Endodermal cell (in vitro differentiated cells): ENCODE measurements around the gene SCNN1A. TPM values are rescaled to one million over a fixed set of nuclear protein-coding genes. Genes with fewer than 3 reads are reported as not detected.

ENCODE experiments used
- DNase-seq: peaks from one replicate; pipeline ENCODE4 v3.0.0-alpha.2; 2017
- H3K27ac ChIP-seq: 2 replicates; pipeline ENCODE4 v1.5.1; 2013; ENCODE audit warnings: mild to moderate bottlenecking, low read depth, low read length, moderate library complexity
- H3K27me3 ChIP-seq: 2 replicates; pipeline ENCODE4 v1.6.1; 2013; ENCODE audit warnings: mild to moderate bottlenecking, low read length, moderate library complexity; ENCODE audit not compliant: insufficient read depth, control insufficient read depth, poor library complexity, severe bottlenecking
- H3K36me3 ChIP-seq: 2 replicates; pipeline ENCODE4 v1.7.0; 2013; ENCODE audit warnings: mild to moderate bottlenecking, low read length, moderate library complexity; ENCODE audit not compliant: control insufficient read depth, insufficient read depth
- H3K4me1 ChIP-seq: one replicate; pipeline ENCODE4 v1.7.0; 2013; ENCODE audit warnings: low read length; ENCODE audit not compliant: control insufficient read depth, insufficient read depth
- H3K4me3 ChIP-seq: 2 replicates; pipeline ENCODE4 v1.5.1; 2013; ENCODE audit warnings: mild to moderate bottlenecking, low read length, moderate library complexity
- H3K9ac ChIP-seq: 2 replicates; pipeline ENCODE4 v1.6.1; 2013; ENCODE audit warnings: mild to moderate bottlenecking, low read length, moderate library complexity; ENCODE audit not compliant: poor library complexity, severe bottlenecking; ENCODE audit errors: extremely low read depth
- H3K9me3 ChIP-seq: 2 replicates; pipeline ENCODE4 v1.6.1; 2013; ENCODE audit warnings: mild to moderate bottlenecking, low read length, moderate library complexity; ENCODE audit not compliant: control insufficient read depth
- H3K27ac Mint-ChIP-seq: 2 replicates; pipeline ENCODE4 v1.8.0; 2020; ENCODE audit warnings: mixed read lengths
- H3K27me3 Mint-ChIP-seq: 2 replicates; pipeline ENCODE4 v1.8.0; 2021; ENCODE audit warnings: mild to moderate bottlenecking, mixed read lengths; ENCODE audit not compliant: insufficient read depth
- H3K36me3 Mint-ChIP-seq: 2 replicates; pipeline ENCODE4 v1.8.0; 2020; ENCODE audit warnings: low read depth, mixed read lengths
- H3K4me1 Mint-ChIP-seq: 2 replicates; pipeline ENCODE4 v1.8.0; 2020; ENCODE audit warnings: mixed read lengths
- H3K4me3 Mint-ChIP-seq: 2 replicates; pipeline ENCODE4 v1.8.0; 2020; ENCODE audit warnings: mild to moderate bottlenecking, moderate library complexity, mixed read lengths
- H3K9me3 Mint-ChIP-seq: 2 replicates; pipeline ENCODE4 v1.8.0; 2020; ENCODE audit warnings: mild to moderate bottlenecking, mixed read lengths
- WGBS, 2 experiments: methylation state at CpG; one replicate each; pipeline versions ENCODE4 v1.1.5 to v1.1.7; 2013; ENCODE audit warnings: missing lambda C conversion rate in 2 of 2, mixed read lengths in 1 of 2; ENCODE audit not compliant: insufficient coverage in 1 of 2, insufficient read length in 1 of 2; 5-methylcytosine and 5-hydroxymethylcytosine counted together
- total RNA-seq, 2 donors: library from RNA; stranded (reverse); fragmentation: NEBNext Ultra II Directional in 1 of 2; extraction: Animal tissue kit (Norgen Biotek cat#: 25700) in 1 of 2; gene quantifications; 2 replicates in 1 of 2; 3 replicates in 1 of 2; pipeline ENCODE4 v1.2.1, GENCODE V29; 2021
- TF ChIP-seq, protein P1 (sequence below): fragments of 200-600 bp; sonication (generic); conservative IDR thresholded peaks from 2 replicates; pipeline ENCODE4 v1.5.0; 2021; ENCODE audit warnings: antibody characterized with exemption, mild to moderate bottlenecking

SCNN1A gene
- total RNA-seq, 2 donors from 2014 or later, result 32.1 to 87.7 TPM

DNA sequence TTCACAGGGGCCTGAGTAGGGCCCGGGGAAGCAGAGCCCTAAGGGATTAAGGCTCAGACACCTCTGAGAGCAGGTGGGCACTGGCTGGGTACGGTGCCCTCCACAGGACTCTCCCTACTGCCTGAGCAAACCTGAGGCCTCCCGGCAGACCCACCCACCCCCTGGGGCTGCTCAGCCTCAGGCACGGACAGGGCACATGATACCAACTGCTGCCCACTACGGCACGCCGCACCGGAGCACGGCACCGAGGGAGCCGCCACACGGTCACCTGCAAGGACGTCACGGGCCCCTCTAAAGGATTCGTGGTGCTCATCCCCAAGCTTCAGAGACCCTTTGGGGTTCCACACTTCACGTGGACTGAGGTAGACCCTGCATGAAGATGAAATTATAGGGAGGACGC lies 15.7 kb upstream of the SCNN1A start:
- TF ChIP-seq, protein P1, sequence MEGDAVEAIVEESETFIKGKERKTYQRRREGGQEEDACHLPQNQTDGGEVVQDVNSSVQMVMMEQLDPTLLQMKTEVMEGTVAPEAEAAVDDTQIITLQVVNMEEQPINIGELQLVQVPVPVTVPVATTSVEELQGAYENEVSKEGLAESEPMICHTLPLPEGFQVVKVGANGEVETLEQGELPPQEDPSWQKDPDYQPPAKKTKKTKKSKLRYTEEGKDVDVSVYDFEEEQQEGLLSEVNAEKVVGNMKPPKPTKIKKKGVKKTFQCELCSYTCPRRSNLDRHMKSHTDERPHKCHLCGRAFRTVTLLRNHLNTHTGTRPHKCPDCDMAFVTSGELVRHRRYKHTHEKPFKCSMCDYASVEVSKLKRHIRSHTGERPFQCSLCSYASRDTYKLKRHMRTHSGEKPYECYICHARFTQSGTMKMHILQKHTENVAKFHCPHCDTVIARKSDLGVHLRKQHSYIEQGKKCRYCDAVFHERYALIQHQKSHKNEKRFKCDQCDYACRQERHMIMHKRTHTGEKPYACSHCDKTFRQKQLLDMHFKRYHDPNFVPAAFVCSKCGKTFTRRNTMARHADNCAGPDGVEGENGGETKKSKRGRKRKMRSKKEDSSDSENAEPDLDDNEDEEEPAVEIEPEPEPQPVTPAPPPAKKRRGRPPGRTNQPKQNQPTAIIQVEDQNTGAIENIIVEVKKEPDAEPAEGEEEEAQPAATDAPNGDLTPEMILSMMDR, result no peak
- WGBS, 2 experiments, result 94 to 95% methylated on average over 12 to 17 of the region's 17 CpGs
- Histone ChIP-seq H3K36me3 (no peaks in the 10 kb centered on the region), H3K9me3 (no peaks in the 10 kb centered on the region), H3K27me3 (no peaks in the 10 kb centered on the region), H3K9ac (no peak overlapping the region), H3K27ac (no peak overlapping the region), H3K4me1 (no peaks in the 10 kb centered on the region), H3K4me3 (no peak overlapping the region)
- no peaks in the 10 kb centered on the region for H3K36me3 Mint-ChIP-seq
- H3K4me3 Mint-ChIP-seq, result no peak overlapping the region
- no peaks in the 10 kb centered on the region for H3K9me3 Mint-ChIP-seq
- H3K4me1 Mint-ChIP-seq, result peaks cover 8% of the 10 kb centered on the region
- no peak for DNase-seq
- H3K27ac Mint-ChIP-seq, result no peak overlapping the region
- H3K27me3 Mint-ChIP-seq, result peaks cover 2% of the 10 kb centered on the region

DNA sequence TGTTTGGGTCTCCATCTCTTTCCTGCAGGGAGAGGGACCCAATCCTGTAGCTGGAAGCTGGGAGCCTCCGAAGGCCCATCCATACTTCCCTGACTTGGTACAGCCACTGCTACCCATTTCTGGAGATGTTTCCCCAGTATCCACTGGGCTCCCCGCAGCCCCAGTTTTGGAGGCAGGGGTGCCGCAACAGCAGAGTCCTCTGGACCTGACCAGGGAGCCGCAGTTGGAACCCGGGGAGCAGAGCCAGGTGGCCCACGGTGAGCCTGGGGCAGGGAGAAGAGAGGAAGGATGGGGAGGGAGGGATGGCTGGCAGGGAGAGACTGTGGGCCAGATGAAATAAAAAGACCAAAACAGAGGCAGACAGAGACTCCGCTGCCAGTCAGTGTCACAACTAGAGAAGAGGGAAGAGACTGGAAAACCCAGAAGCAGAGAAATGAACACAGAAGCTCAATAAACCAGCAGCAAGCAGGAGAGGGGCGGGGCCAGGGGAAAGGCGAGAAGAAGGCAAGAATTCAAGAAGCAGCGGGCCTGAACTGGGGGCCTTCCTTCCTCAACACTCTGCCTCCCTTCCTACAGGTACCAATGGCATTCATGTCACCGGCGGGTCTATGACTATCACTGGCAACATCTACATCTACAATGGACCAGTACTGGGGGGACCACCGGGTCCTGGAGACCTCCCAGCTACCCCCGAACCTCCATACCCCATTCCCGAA lies 14.9 kb upstream of the SCNN1A start:
- Mint-ChIP-seq H3K27ac (no peak overlapping the region), H3K4me1 (peaks cover 8% of the 10 kb centered on the region)
- DNase-seq, result peak; percentile 52

DNA sequence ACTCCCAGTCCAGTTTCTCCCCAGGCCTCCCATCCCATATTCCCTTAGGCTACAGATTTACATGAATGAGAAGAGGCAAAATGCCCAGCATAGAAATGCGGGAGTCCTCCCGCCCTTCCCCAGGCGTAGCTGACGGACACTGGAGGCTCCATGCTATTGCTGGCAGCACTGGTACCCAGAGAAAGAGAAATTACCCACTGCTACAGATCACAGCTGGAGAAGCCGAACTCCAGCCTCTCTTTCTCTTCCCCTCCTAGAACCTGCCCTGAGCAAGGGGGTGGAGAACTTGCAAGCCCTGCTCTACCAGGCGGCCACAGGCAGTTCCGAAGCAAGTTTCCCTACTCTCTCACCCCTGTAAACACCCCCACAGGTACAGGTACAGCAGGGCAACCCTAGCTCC lies 12.2 kb upstream of the SCNN1A start:
- Histone ChIP-seq H3K36me3 (no peaks in the 10 kb centered on the region), H3K4me1 (peaks cover 2% of the 10 kb centered on the region), H3K9me3 (no peaks in the 10 kb centered on the region), H3K9ac (no peak overlapping the region), H3K27me3 (peaks cover 12% of the 10 kb centered on the region), H3K27ac (no peak overlapping the region), H3K4me3 (no peak overlapping the region)
- H3K27ac Mint-ChIP-seq, result no peak overlapping the region
- H3K27me3 Mint-ChIP-seq, result peaks cover 25% of the 10 kb centered on the region
- DNase-seq, result peak; percentile 55
- H3K36me3 Mint-ChIP-seq, result peaks cover 2% of the 10 kb centered on the region
- WGBS, 2 experiments, result 86 to 89% methylated on average over 7 of the region's 7 CpGs
- H3K4me3 Mint-ChIP-seq, result no peak overlapping the region
- H3K9me3 Mint-ChIP-seq, result no peaks in the 10 kb centered on the region
- H3K4me1 Mint-ChIP-seq, result peaks cover 11% of the 10 kb centered on the region
- TF ChIP-seq, protein P1, result no peak

More for the DNA sequence above, 14.9 kb upstream of the SCNN1A start:
- Mint-ChIP-seq H3K27me3 (peaks cover 5% of the 10 kb centered on the region), H3K36me3 (no peaks in the 10 kb centered on the region), H3K9me3 (no peaks in the 10 kb centered on the region), H3K4me3 (no peak overlapping the region)
- 90 to 91% methylated on average over 4 to 15 of the region's 15 CpGs for WGBS, 2 experiments
- Histone ChIP-seq H3K36me3 (no peaks in the 10 kb centered on the region), H3K27ac (no peak overlapping the region), H3K4me3 (no peak overlapping the region), H3K4me1 (no peaks in the 10 kb centered on the region), H3K9ac (no peak overlapping the region), H3K27me3 (no peaks in the 10 kb centered on the region), H3K9me3 (no peaks in the 10 kb centered on the region)
- TF ChIP-seq, protein P1, result no peak
